Measurements from ENCODE around the gene SRGAP2C.
"Not testable (repeated sequence)": the region's sequence is repeated elsewhere in the genome, so short reads cannot be mapped to it uniquely, and the experiment has no call there.

The SRGAP2C gene

GRCh38 chr1:121283587-121284180, 98.9 kb downstream of the SRGAP2C start:
- DNase-seq = not testable (repeated sequence)

- DNase-seq = not testable (repeated sequence)
Measured at GRCh38 chr1:121292590-121292989, 107.8 kb downstream of the SRGAP2C start.

GRCh38 chr1:121293263-121294204, 108.8 kb downstream of the SRGAP2C start:
- not testable (repeated sequence) for DNase-seq

GRCh38 chr1:121294205-121294570, 109.4 kb downstream of the SRGAP2C start:
- DNase-seq = not testable (repeated sequence)

- DNase-seq = not testable (repeated sequence)
Measured at GRCh38 chr1:121296563-121296962, 111.8 kb downstream of the SRGAP2C start.

GRCh38 chr1:121298529-121298928, 113.8 kb downstream of the SRGAP2C start:
- not testable (repeated sequence) for DNase-seq

GRCh38 chr1:121299514-121300149, 114.9 kb downstream of the SRGAP2C start:
- not testable (repeated sequence) for DNase-seq

- not testable (repeated sequence) for DNase-seq
Measured at GRCh38 chr1:121301876-121302275, 117.1 kb downstream of the SRGAP2C start.

- not testable (repeated sequence) for DNase-seq
Measured at GRCh38 chr1:121307759-121308158, 123.0 kb downstream of the SRGAP2C start.

- not testable (repeated sequence) for DNase-seq
Measured at GRCh38 chr1:121315509-121315908, 130.7 kb downstream of the SRGAP2C start.

GRCh38 chr1:121316081-121316480, 131.3 kb downstream of the SRGAP2C start:
- not testable (repeated sequence) for DNase-seq

GRCh38 chr1:121317491-121318468, 133.0 kb downstream of the SRGAP2C start:
- not testable (repeated sequence) for DNase-seq

GRCh38 chr1:121318687-121319086, 133.9 kb downstream of the SRGAP2C start:
- not testable (repeated sequence) for DNase-seq

- not testable (repeated sequence) for DNase-seq
Measured at GRCh38 chr1:121321660-121322059, 136.9 kb downstream of the SRGAP2C start.

- not testable (repeated sequence) for DNase-seq
Measured at GRCh38 chr1:121324726-121325125, 140.0 kb downstream of the SRGAP2C start.

GRCh38 chr1:121332141-121332540, 147.4 kb downstream of the SRGAP2C start:
- not testable (repeated sequence) for DNase-seq

- DNase-seq = not testable (repeated sequence)
Measured at GRCh38 chr1:121332599-121333562, 148.1 kb downstream of the SRGAP2C start.

GRCh38 chr1:121337958-121338357, 153.2 kb downstream of the SRGAP2C start:
- DNase-seq = not testable (repeated sequence)

- DNase-seq = not testable (repeated sequence)
Measured at GRCh38 chr1:121339611-121340010, 154.8 kb downstream of the SRGAP2C start.

GRCh38 chr1:121343311-121343906, 158.6 kb downstream of the SRGAP2C start:
- not testable (repeated sequence) for DNase-seq
